ENCODE results near the gene CLRN2.

Gene CLRN2, protein sequence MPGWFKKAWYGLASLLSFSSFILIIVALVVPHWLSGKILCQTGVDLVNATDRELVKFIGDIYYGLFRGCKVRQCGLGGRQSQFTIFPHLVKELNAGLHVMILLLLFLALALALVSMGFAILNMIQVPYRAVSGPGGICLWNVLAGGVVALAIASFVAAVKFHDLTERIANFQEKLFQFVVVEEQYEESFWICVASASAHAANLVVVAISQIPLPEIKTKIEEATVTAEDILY

DNA sequence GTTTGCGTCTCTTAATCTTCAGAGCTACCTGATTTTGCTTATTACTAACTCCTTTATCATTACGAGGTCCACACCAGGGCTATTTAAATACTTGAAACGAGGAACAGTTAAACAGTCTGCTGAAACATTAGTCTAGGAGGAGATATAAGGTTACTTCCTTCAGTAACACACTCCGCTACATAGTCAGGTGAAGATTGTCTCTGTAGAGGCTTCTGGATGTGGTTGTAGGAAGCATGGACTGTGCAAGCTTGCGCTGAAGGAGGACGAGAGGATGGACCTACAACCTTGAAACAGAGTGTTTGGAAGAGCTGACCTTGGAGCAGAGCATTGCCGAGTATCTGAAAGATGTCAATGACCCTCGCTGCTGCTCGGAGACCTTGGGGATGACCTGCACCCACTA is at the start of gene CLRN2:
CLRN2 (plus strand) TSS at position 301 of the 400 bp plus-strand sequence. CDS start 102 bp downstream, outside the sequence.
- DNase-seq (ENCODE audit: low read depth, low spot score), result no peak

GRCh38 chr4:17468619-17469221 is 46.2 kb upstream of the CLRN2 start:
- DNase-seq (ENCODE audit: low read depth, low spot score), result no peak

- no peak for DNase-seq (ENCODE audit: low read depth, low spot score)
Observed at GRCh38 chr4:17469931-17470674, 44.9 kb upstream of the CLRN2 start.

- DNase-seq (ENCODE audit: low read depth, low spot score), result no peak
Observed at GRCh38 chr4:17475481-17475880, 39.5 kb upstream of the CLRN2 start.

DNA sequence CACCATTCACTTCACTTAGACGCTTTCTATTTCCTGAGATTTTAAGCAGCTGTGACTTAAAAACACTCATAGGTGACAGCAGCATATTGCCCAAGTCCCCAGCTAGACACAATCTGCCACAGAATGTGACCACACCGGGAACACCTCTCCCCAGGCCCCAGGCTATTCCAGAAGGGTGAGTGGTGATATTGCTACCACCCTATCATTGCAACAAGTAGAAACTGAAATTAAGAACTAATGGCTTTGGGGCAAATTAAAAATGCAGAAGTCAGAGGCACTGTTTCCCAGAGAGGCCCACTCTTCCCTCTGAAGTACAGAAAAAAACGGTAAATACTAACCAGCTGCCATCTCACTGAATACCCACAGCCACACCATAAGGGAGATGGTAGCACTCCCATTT is 38.1 kb upstream of the CLRN2 start:
- no peak for DNase-seq (ENCODE audit: low read depth, low spot score)

DNA sequence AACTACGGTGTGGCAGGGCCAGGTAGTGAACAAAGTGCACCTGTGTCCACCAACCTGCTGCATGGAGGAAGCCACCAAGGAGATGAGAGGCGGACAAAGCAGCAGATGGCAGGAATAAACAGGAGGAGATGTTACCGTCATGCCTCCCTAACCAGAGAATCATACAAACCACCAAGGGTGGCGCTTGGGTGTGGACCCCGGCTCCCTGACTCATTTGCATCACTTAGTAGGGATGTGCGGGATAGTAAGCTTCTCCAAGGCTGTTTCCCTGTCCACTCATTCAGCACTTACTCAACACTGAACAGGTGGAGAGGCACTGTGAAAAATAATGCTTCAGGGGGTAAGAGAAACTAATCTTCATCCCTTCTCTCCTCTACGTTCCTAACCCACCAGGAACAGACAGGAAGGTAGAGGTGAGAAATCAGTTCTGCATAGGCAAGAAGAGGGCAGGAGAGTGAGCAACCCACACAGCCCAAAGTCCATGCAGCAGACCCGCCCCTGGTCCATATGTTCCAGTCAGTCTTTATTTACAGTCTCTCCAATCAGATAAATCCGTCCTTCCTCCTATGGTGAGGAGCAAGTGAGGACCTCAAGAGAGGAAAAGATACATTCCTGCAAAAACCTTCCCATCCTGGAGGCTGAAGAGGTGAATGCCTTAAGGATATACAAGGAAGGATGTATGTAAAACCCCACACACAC is 37.0 kb upstream of the CLRN2 start:
- no peak for DNase-seq (ENCODE audit: low read depth, low spot score)

GRCh38 chr4:17480210-17480927 is 34.6 kb upstream of the CLRN2 start:
- no peak for DNase-seq (ENCODE audit: low read depth, low spot score)

GRCh38 chr4:17480955-17481354 is 34.0 kb upstream of the CLRN2 start:
- no peak for DNase-seq (ENCODE audit: low read depth, low spot score)

DNA sequence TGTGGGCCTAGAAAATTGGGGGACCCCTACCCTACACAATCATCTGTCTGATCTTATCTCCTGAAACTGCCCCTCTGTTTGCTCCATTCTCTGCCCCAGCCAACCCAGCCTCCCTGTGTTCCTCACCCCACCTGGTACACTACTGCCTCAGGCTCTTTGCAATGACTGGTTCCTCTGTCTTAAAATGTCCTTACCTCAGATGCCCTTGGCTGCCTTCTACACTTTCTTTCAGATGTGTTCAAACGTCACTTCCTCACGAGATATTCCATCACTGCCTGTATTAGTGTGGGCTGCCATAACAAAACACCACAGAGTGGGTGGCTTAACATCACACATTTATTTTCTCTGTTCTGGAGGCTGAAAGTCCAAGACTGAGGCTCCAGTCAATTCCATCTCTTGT is 32.2 kb upstream of the CLRN2 start:
- no peak for DNase-seq (ENCODE audit: low read depth, low spot score)

GRCh38 chr4:17489123-17489522 is 25.8 kb upstream of the CLRN2 start:
- DNase-seq (ENCODE audit: low read depth, low spot score), result no peak

DNA sequence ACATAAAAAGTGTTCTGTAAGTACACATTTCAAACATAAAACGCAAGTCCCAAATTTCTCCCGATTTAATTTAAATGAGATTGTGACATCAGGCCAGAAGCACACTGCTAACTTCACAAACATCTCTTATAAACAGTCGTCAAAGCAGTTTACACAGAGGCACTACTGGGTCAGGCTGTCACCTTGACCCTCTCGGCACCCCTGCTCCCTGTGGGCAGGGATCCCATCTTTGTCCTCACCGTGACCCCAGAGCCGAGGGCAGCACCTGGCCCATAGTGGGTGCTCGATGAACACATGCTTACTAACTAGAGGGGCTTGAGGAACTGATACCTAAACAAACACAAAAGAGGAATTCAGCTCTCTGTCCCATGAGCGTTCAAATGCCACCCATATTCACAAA is 25.2 kb upstream of the CLRN2 start:
- DNase-seq (ENCODE audit: low read depth, low spot score), result no peak

DNA sequence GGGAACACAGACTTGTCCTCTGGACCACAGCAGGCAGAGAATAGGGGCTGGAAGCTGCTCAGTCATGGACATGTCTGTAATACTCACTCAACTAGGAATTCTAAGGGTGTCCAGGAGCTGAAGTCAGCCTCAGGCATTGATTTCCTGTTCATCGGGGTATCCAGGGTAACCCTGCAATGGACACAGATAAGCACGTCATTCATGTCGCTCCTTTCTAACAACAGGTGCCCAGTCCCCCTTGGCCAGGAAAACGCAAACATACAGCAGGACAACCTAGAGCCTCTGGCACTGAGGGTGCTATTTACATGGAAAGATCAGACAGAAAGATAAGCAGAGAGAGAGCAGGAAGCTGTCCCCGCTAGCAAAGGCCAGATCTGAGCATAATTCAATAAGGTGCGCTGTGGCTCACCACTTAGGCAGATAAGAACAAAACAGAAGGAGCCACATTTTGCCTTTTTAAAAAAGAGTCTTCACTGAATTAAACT is 24.3 kb upstream of the CLRN2 start:
- DNase-seq (ENCODE audit: low read depth, low spot score), result no peak

DNA sequence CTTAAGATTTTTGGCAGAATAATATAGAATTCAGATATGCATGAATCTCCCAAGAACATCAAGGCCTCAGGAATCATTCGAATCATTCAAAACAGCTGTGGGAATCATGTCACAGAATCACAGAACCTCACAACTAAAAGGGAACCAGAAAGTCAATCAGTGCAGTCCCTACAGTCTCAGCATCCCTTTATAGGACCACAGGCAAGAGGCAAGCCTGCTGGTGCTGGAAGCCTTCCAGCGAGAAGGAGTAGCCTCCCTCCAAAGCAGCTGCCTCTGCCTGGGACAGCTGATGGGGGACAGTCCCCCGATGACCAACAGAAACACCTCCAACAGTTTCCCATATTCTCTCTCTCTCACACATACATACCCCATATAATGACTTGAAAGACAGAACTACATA is 23.8 kb upstream of the CLRN2 start:
- no peak for DNase-seq (ENCODE audit: low read depth, low spot score)

GRCh38 chr4:17492058-17492741 is 22.8 kb upstream of the CLRN2 start:
- DNase-seq (ENCODE audit: low read depth, low spot score), result no peak

- no peak for DNase-seq (ENCODE audit: low read depth, low spot score)
Observed at GRCh38 chr4:17492876-17493275, 22.1 kb upstream of the CLRN2 start.

DNA sequence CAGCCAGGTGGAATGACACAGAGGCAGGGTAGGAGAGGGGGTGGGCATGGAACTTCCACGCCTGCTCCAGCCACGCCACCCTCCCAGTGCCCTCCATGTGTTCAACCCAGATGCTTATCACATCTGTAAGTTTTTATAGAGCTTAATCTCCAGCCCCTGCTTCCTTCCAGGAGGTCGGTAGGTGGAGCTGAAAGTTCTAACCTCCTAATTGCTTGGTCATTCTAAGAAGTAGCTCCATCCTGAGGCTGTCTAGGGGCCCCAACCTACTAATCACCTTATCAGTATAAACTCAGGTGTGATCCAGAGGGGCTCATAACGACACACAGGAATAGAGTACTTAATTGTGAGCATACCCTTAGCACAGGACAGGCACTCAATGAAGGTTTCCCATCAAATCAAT is 21.3 kb upstream of the CLRN2 start:
- no peak for DNase-seq (ENCODE audit: low read depth, low spot score)

DNA sequence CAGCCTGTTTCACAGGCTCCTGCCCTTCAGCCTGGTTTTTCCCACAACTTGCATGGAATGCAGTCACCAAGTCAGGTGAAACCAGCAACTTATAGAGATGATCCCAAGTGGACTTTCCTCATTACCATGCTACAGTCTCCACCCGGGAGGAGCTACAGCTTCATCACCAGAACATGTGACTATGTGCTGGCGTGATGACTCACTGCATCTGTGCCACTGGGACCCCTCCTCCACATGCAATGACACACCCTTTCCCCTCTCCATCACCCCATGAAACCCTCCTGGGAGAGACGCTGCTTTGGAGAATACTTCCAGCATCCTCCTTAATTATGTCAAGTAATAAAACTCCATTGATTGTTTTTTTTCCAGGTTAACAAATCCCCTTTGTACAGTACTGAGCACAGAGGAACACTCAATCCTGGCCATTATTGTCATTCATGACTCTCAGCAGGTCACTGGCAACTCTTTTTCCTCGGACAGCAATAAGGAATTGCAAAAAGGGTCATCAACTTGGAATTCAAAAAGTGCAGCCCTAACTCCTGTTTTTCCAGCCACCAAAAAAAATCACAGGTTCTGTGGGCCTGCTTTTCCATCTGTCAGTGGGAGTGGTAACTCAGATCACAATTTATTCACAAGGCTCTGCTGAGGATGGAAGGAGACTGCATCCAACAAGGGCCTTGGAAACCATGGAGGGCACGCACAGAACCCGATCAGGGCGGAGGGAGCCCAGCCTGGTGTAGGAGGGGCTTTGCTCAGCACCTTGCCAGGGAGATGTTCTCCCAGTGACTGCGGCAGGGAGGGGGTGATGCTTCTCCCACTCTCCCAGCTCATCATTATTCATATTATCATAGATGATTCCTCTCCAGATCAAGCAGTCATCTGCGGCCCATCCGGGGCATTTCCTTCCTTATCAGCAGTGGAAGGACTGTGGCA is 20.4 kb upstream of the CLRN2 start:
- DNase-seq (ENCODE audit: low read depth, low spot score), result no peak

DNA sequence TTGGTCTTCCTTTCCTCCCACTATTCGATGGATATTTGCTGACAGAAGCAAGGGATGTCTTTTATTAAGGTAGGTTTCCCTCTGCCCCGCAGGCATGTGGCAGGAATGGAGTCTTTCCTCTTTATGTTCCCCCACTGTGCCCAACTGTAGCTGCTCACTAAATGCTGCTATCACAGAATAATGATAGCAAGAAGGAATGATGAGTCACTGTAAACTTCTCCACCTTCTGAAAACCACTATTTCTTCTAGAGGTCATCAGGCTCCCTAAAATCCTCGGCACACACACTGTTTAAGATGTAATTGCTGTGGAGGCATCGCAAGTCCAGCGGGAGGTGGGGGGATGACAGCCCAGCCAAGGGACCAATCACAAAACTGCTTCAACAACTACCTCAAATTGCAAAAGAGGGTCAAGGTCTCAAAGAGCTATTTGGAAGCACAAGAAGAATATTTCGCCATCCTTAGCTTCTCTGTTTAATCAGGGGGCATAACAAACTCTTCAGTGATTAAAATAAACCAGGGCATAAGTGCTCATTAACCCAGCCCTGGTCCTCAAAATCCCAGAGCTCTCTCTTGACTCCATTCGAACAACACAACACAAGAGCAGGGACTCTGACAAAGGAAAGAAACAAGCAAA is 17.0 kb upstream of the CLRN2 start:
- no peak for DNase-seq (ENCODE audit: low read depth, low spot score)

- DNase-seq (ENCODE audit: low read depth, low spot score), result no peak
Observed at GRCh38 chr4:17500574-17500973, 14.4 kb upstream of the CLRN2 start.

Measured in activated CD4-positive, CD25-positive, alpha-beta regulatory T cell treated with anti-CD3 and anti-CD28 coated beads, Interleukin-2, amount 50 U/mL, for 16 hours (primary cell).